ENCODE results near the gene CTSA.
"Not testable (repeated sequence)": the region's sequence is repeated elsewhere in the genome, so short reads cannot be mapped to it uniquely, and the experiment has no call there.

CTSA gene

GRCh38 chr20:45863543-45864470 is 27.3 kb upstream of the CTSA start:
- no peak for DNase-seq (ENCODE audit: low read depth, low spot score)

GRCh38 chr20:45866454-45866853 is 24.7 kb upstream of the CTSA start:
- H3K27ac ChIP-seq: no peak overlapping the region
- no peak for DNase-seq (ENCODE audit: low read depth, low spot score)

More at GRCh38 chr20:45863543-45864470, 27.3 kb upstream of the CTSA start:
- H3K27ac ChIP-seq: no peak overlapping the region

GRCh38 chr20:45867136-45867818 is 23.9 kb upstream of the CTSA start:
- no peak overlapping the region for H3K27ac ChIP-seq

GRCh38 chr20:45867819-45868176 is 23.3 kb upstream of the CTSA start:
- DNase-seq (ENCODE audit: low read depth, low spot score): peak; percentile 8

More at GRCh38 chr20:45867136-45867818, 23.9 kb upstream of the CTSA start:
- DNase-seq (ENCODE audit: low read depth, low spot score): no peak

GRCh38 chr20:45872626-45873025 is 18.5 kb upstream of the CTSA start:
- DNase-seq (ENCODE audit: low read depth, low spot score): no peak
- no peak overlapping the region for H3K27ac ChIP-seq

More at GRCh38 chr20:45867819-45868176, 23.3 kb upstream of the CTSA start:
- no peak overlapping the region for H3K27ac ChIP-seq

GRCh38 chr20:45873409-45874103 is 17.6 kb upstream of the CTSA start:
- H3K27ac ChIP-seq: no peak overlapping the region
- DNase-seq (ENCODE audit: low read depth, low spot score): no peak

GRCh38 chr20:45874104-45874481 is 17.0 kb upstream of the CTSA start:
- not testable (repeated sequence) for H3K27ac ChIP-seq; DNase-seq (ENCODE audit: low read depth, low spot score)

GRCh38 chr20:45874576-45874975 is 16.6 kb upstream of the CTSA start:
- H3K27ac ChIP-seq: no peak overlapping the region
- no peak for DNase-seq (ENCODE audit: low read depth, low spot score)

GRCh38 chr20:45878076-45878761 is 12.9 kb upstream of the CTSA start:
- no peak overlapping the region for H3K27ac ChIP-seq
- no peak for DNase-seq (ENCODE audit: low read depth, low spot score)

GRCh38 chr20:45880988-45881788 is 9.9 kb upstream of the CTSA start, which contains the start of gene ZSWIM1:
ZSWIM1 (plus strand) TSS chr20:45881227; CDS start chr20:45882593, 1,366 bp downstream.
- peak; percentile 89 for DNase-seq (ENCODE audit: low read depth, low spot score)
- peak within 1 kb of the TSS; percentile 38 for H3K27ac ChIP-seq

GRCh38 chr20:45882469-45883099 is 8.6 kb upstream of the CTSA start:
- no peak for DNase-seq (ENCODE audit: low read depth, low spot score)
- H3K27ac ChIP-seq: no peak overlapping the region

GRCh38 chr20:45883100-45883469 is 8.1 kb upstream of the CTSA start:
- no peak overlapping the region for H3K27ac ChIP-seq
- no peak for DNase-seq (ENCODE audit: low read depth, low spot score)

GRCh38 chr20:45886590-45887345 is 4.4 kb upstream of the CTSA start:
- DNase-seq (ENCODE audit: low read depth, low spot score): no peak
- H3K27ac ChIP-seq: no peak overlapping the region

GRCh38 chr20:45887346-45887715 is 3.8 kb upstream of the CTSA start, which contains the start of gene SPATA25:
SPATA25 (minus strand) TSS chr20:45887622; CDS start chr20:45887590, 32 bp downstream.
- H3K27ac ChIP-seq: no peak within 1 kb of the TSS
- no peak for DNase-seq (ENCODE audit: low read depth, low spot score)

- DNase-seq (ENCODE audit: low read depth, low spot score): no peak
- no peak overlapping the region for H3K27ac ChIP-seq
These were observed 2.5 kb upstream of the CTSA start for GRCh38 chr20:45888681-45889080.

GRCh38 chr20:45890077-45890984 is 804 bp upstream of the CTSA start:
- H3K27ac ChIP-seq: no peak overlapping the region

More at GRCh38 chr20:45890077-45890984, 804 bp upstream of the CTSA start:
- no peak for DNase-seq (ENCODE audit: low read depth, low spot score)

Data from epithelial cell of prostate (primary cell).